GM19468 (cell line): ENCODE measurements around the gene ARFGAP2.

Source experiments
- ATAC-seq: cut with Tn5 transposase; IDR thresholded peaks from one replicate; pipeline ENCODE4 v1.9.1; 2021; ENCODE audit warnings: mild to moderate bottlenecking, moderate library complexity, moderate number of reproducible peaks; ENCODE audit not compliant: unreplicated experiment; ENCODE audit errors: extremely low read depth

The ARFGAP2 gene

GRCh38 chr11:47172740-47173336, 3.8 kb downstream of the ARFGAP2 start:
- no peak for ATAC-seq

GRCh38 chr11:47171856-47172255, 4.8 kb downstream of the ARFGAP2 start:
- ATAC-seq = no peak

GRCh38 chr11:47171061-47171838, 5.4 kb downstream of the ARFGAP2 start:
- no peak for ATAC-seq

GRCh38 chr11:47166368-47166767, 10.3 kb downstream of the ARFGAP2 start:
- ATAC-seq = no peak

- ATAC-seq = no peak
These were observed 11.3 kb downstream of the ARFGAP2 start for GRCh38 chr11:47165253-47165840.

- ATAC-seq = no peak
These were observed 12.4 kb downstream of the ARFGAP2 start for GRCh38 chr11:47164321-47164720.

GRCh38 chr11:47163898-47164297, 12.8 kb downstream of the ARFGAP2 start:
- no peak for ATAC-seq

GRCh38 chr11:47163193-47163592, 13.5 kb downstream of the ARFGAP2 start:
- ATAC-seq = no peak

GRCh38 chr11:47162426-47162825, 14.3 kb downstream of the ARFGAP2 start:
- ATAC-seq = no peak

GRCh38 chr11:47161890-47162289, 14.8 kb downstream of the ARFGAP2 start:
- no peak for ATAC-seq

- no peak for ATAC-seq
These were observed 15.4 kb downstream of the ARFGAP2 start for GRCh38 chr11:47161134-47161854.

- ATAC-seq = no peak
These were observed 15.9 kb downstream of the ARFGAP2 start for GRCh38 chr11:47160753-47161133.

- ATAC-seq = no peak
These were observed 18.4 kb downstream of the ARFGAP2 start for GRCh38 chr11:47158242-47158641.

- ATAC-seq = no peak
These were observed 18.9 kb downstream of the ARFGAP2 start for GRCh38 chr11:47157805-47158204.

GRCh38 chr11:47156951-47157350, 19.7 kb downstream of the ARFGAP2 start:
- no peak for ATAC-seq

GRCh38 chr11:47156333-47156732, 20.3 kb downstream of the ARFGAP2 start:
- no peak for ATAC-seq

GRCh38 chr11:47155879-47156278, 20.8 kb downstream of the ARFGAP2 start:
- ATAC-seq = no peak

GRCh38 chr11:47154616-47155570, 21.8 kb downstream of the ARFGAP2 start:
- ATAC-seq = no peak

- no peak for ATAC-seq
These were observed 23.4 kb downstream of the ARFGAP2 start for GRCh38 chr11:47152953-47153950.
